Esophagus squamous epithelium (tissue), 4 donors: ENCODE data around the gene RASSF3.

Experiments used
- CTCF ChIP-seq, 6 experiments: fragments of 450-650 bp in 4 of 6; fragments of 200-600 bp in 2 of 6; sonication (generic) in 2 of 6; IDR thresholded peaks; one replicate each; pipeline ENCODE4 v1.5.1; 2016 to 2019; ENCODE audit warnings: antibody characterized with exemption in 6 of 6, mild to moderate bottlenecking in 4 of 6, moderate library complexity in 4 of 6
- POLR2A ChIP-seq, 4 donors: fragments of 450-650 bp; IDR thresholded peaks; one replicate each; pipeline ENCODE4 v1.6.1; 2017; ENCODE audit warnings: antibody characterized with exemption in 4 of 4, mild to moderate bottlenecking in 4 of 4, moderate library complexity in 3 of 4

DNA sequence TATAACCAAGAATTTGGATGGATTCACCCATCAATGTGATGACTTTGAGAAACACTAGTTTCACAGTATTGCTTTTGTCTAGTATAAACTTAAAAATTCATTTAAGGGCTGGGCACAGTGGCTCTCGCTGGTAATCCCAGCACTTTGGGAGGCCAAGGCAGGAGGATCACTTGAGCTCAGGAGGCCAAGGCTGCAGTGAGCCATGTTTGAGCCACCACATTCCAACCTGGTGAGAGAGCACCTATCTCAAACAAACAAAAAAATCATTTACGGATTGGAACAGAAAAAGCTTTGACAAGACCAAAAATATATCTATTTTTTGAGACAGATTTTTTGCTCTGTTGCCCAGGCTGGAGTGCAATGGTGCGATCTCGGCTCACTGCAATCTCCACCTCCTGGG is 121.4 kb downstream of the RASSF3 start:
- TF ChIP-seq CTCF (IDR thresholded peaks at IDR 0.05), result no peak
- TF ChIP-seq POLR2A (IDR thresholded peaks at IDR 0.05), result no peak
